Measurements from ENCODE around the gene RABGGTA.

DNA sequence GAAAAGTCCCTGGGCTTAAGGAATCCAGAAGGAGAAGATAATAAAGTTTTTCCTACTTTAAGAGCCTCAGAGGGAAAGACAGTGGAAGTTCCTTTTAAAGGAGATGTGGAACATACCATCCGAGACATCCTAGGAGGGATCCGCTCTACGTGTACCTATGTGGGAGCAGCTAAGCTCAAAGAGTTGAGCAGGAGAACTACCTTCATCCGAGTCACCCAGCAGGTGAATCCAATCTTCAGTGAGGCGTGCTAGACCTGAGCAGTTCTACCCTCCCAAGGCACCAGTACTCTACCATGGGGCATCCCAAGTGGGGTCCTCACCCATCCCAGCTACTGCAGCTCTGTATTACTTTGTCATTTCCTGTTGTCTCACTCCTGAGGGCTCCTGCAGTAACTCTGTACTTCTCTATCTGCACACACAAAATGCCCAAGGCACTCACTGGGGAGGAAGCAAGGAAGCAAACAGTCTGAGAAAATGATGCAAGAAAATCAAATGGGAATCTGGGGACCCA lies 32.8 kb downstream of the RABGGTA start:
- TF ChIP-seq NFIC (IDR thresholded peaks at IDR 0.05) = no peak
- TF ChIP-seq, protein P1, sequence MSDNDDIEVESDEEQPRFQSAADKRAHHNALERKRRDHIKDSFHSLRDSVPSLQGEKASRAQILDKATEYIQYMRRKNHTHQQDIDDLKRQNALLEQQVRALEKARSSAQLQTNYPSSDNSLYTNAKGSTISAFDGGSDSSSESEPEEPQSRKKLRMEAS (IDR thresholded peaks at IDR 0.05) = no peak
- no peak for TF ChIP-seq CEBPB (IDR thresholded peaks at IDR 0.05)

Data from Ishikawa (cell line).